Panc1 (cell line): ENCODE data around the gene TRIM66. TPM values are rescaled to one million over a fixed set of nuclear protein-coding genes. Genes with fewer than 3 reads are reported as not detected.

Experiments
- ATAC-seq: fragments of 200-7000 bp; cut with Tn5 transposase; 2 replicates; pipeline ENCODE4 v1.9.1; 2020; ENCODE audit warnings: mild to moderate bottlenecking, moderate library complexity
- BruUV-seq: library from RNA; stranded (reverse); fragments of 400-500 nt; replicated peaks from 2 replicates; lab custom pipeline; 2021; lab: Mats Ljungman, UMichigan
- CTCF ChIA-PET: fragments of 300-600 bp; sonication (Branson Sonifier 250); formaldehyde crosslinking; loops from one replicate; lab custom pipeline; 2022; ENCODE audit warnings: antibody characterized with exemption; lab: Charles Lee
- POLR2A ChIA-PET: fragments of 300-600 bp; sonication (Branson Sonifier 250); formaldehyde crosslinking; loops from one replicate; lab custom pipeline; 2022; ENCODE audit warnings: antibody characterized with exemption; lab: Charles Lee
- DNase-seq: peaks from one replicate; pipeline ENCODE4 v3.0.0-alpha.2; 2010; ENCODE audit warnings: low read depth, low spot score
- H3K27ac ChIP-seq: 2 replicates; pipeline ENCODE4 v1.5.1; 2011; ENCODE audit warnings: mild to moderate bottlenecking, low read length, inconsistent platforms
- H3K27me3 ChIP-seq: fragments of 200-500 bp; sonication (Bioruptor generic); 2 replicates; pipeline ENCODE4 v1.6.0; 2014; ENCODE audit warnings: low read length, inconsistent platforms; ENCODE audit not compliant: control insufficient read depth, insufficient read depth
- H3K36me3 ChIP-seq: fragments of 200-500 bp; sonication (Bioruptor generic); 2 replicates; pipeline ENCODE4 v1.5.1; 2014; ENCODE audit warnings: inconsistent platforms, mild to moderate bottlenecking, low read length, moderate library complexity; ENCODE audit not compliant: control insufficient read depth, insufficient read depth
- H3K4me1 ChIP-seq: 2 replicates; pipeline ENCODE4 v1.5.1; 2011; ENCODE audit warnings: inconsistent platforms, mild to moderate bottlenecking, low read length, moderate library complexity; ENCODE audit not compliant: control insufficient read depth, insufficient read depth
- H3K4me3 ChIP-seq, 2 experiments: 2 replicates each; pipeline ENCODE4 v1.5.1; 2011 to 2012; ENCODE audit warnings: low read depth in 2 of 2, low read length in 2 of 2, mild to moderate bottlenecking in 2 of 2, inconsistent platforms in 1 of 2, moderate library complexity in 1 of 2
- H3K9me3 ChIP-seq: fragments of 200-500 bp; sonication (Bioruptor generic); 2 replicates; pipeline ENCODE4 v1.5.1; 2014; ENCODE audit warnings: low read depth, mild to moderate bottlenecking, inconsistent platforms, low read length, moderate library complexity; ENCODE audit not compliant: control insufficient read depth, insufficient read depth
- POLR2AphosphoS5 ChIP-seq: IDR thresholded peaks from 2 replicates; pipeline ENCODE4 v1.6.1; 2012; ENCODE audit warnings: mild to moderate bottlenecking, low read depth, low read length, moderate library complexity
- SIN3A ChIP-seq: IDR thresholded peaks from 2 replicates; pipeline ENCODE4 v1.6.1; 2012; ENCODE audit warnings: low read depth, mild to moderate bottlenecking, low read length, moderate library complexity, borderline replicate concordance; ENCODE audit not compliant: insufficient read depth
- TCF7L2 ChIP-seq: IDR thresholded peaks from 2 replicates; pipeline ENCODE4 v1.6.1; 2011; ENCODE audit warnings: mild to moderate bottlenecking, low read depth, low read length, inconsistent platforms
- in situ Hi-C: cut with HindIII; loops from 2 replicates; pipeline ENCODE4 v1.10.0; 2016; ENCODE audit warnings: low sequenced_read_pairs, low pct_unique_long_range_greater_than_20kb
- intact Hi-C: fragments of 100-400 bp; cut with micrococcal nuclease; formaldehyde crosslinking; loops from one replicate; pipeline ENCODE4 v1.10.0; 2022; ENCODE audit not compliant: unreplicated experiment
- total RNA-seq: library from RNA; stranded (reverse); gene quantifications from one replicate; pipeline ENCODE4 v1.2.1, GENCODE V29; 2021; ENCODE audit not compliant: unreplicated experiment
- TF ChIP-seq, protein P1 (sequence below), 2 experiments: IDR thresholded peaks; 2 replicates each; pipeline ENCODE4 v1.6.1; 2011 to 2012; ENCODE audit warnings: low read depth in 2 of 2, control low read depth in 1 of 2, low read length in 1 of 2, mild to moderate bottlenecking in 1 of 2, moderate library complexity in 1 of 2; ENCODE audit not compliant: insufficient read depth in 1 of 2
- TF ChIP-seq, protein P2 (sequence below): fragments of 450-650 bp; IDR thresholded peaks from 2 replicates; pipeline ENCODE4 v1.5.1; 2017; ENCODE audit warnings: mild to moderate bottlenecking

TRIM66 gene
- total RNA-seq, 1 experiment from 2014 or later = 30.4 TPM

DNA sequence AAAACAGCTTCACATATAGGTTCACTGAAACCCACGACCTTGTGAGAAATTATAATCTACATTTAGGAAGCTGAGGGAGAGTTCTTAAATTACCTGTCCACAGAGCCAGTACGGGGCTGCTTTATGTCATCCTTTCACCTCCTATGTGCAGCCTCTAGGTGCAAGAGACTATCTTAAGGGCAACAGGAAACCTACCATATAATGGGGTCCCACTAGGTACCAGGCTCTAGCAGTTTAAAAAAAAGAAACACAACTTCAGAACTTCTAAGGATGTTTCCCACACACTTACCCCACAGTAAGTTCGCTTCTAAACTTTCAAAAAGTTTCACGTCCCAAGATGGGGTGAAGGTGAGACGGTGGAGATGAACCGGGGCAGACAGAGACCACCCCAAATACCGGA is 89.0 kb downstream of the TRIM66 start:
- TF ChIP-seq, protein P1, sequence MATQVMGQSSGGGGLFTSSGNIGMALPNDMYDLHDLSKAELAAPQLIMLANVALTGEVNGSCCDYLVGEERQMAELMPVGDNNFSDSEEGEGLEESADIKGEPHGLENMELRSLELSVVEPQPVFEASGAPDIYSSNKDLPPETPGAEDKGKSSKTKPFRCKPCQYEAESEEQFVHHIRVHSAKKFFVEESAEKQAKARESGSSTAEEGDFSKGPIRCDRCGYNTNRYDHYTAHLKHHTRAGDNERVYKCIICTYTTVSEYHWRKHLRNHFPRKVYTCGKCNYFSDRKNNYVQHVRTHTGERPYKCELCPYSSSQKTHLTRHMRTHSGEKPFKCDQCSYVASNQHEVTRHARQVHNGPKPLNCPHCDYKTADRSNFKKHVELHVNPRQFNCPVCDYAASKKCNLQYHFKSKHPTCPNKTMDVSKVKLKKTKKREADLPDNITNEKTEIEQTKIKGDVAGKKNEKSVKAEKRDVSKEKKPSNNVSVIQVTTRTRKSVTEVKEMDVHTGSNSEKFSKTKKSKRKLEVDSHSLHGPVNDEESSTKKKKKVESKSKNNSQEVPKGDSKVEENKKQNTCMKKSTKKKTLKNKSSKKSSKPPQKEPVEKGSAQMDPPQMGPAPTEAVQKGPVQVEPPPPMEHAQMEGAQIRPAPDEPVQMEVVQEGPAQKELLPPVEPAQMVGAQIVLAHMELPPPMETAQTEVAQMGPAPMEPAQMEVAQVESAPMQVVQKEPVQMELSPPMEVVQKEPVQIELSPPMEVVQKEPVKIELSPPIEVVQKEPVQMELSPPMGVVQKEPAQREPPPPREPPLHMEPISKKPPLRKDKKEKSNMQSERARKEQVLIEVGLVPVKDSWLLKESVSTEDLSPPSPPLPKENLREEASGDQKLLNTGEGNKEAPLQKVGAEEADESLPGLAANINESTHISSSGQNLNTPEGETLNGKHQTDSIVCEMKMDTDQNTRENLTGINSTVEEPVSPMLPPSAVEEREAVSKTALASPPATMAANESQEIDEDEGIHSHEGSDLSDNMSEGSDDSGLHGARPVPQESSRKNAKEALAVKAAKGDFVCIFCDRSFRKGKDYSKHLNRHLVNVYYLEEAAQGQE (IDR thresholded peaks at IDR 0.05; ENCODE audit: insufficient read depth in 1 of 2, low read depth in 2 of 2, low read length in 1 of 2) = no peak
- no peak for TF ChIP-seq TCF7L2
- TF ChIP-seq SIN3A = no peak
- TF ChIP-seq POLR2AphosphoS5 = no peak
- TF ChIP-seq, protein P2, sequence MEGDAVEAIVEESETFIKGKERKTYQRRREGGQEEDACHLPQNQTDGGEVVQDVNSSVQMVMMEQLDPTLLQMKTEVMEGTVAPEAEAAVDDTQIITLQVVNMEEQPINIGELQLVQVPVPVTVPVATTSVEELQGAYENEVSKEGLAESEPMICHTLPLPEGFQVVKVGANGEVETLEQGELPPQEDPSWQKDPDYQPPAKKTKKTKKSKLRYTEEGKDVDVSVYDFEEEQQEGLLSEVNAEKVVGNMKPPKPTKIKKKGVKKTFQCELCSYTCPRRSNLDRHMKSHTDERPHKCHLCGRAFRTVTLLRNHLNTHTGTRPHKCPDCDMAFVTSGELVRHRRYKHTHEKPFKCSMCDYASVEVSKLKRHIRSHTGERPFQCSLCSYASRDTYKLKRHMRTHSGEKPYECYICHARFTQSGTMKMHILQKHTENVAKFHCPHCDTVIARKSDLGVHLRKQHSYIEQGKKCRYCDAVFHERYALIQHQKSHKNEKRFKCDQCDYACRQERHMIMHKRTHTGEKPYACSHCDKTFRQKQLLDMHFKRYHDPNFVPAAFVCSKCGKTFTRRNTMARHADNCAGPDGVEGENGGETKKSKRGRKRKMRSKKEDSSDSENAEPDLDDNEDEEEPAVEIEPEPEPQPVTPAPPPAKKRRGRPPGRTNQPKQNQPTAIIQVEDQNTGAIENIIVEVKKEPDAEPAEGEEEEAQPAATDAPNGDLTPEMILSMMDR = no peak
- intact Hi-C loops = no loop called here
- ChIA-PET CTCF (no interaction called here), POLR2A (no interaction called here)
- H3K36me3 ChIP-seq = no peaks in the 10 kb centered on the region; the same call in 1 of the 2 replicates
- DNase-seq (no peak), ATAC-seq (peak; percentile 35; the same call in 1 of the 2 replicates)
- peaks cover 6% of the 10 kb centered on the region; the same call in 1 of the 2 replicates for H3K4me1 ChIP-seq
- in situ Hi-C loops = no loop called here
- peaks cover 56% of the 10 kb centered on the region for H3K27me3 ChIP-seq
- BruUV-seq = no TSS peak
- H3K9me3 ChIP-seq = no peaks in the 10 kb centered on the region
- peak overlapping the region; percentile 52 to 53 for H3K4me3 ChIP-seq
- H3K27ac ChIP-seq = no peak overlapping the region

DNA sequence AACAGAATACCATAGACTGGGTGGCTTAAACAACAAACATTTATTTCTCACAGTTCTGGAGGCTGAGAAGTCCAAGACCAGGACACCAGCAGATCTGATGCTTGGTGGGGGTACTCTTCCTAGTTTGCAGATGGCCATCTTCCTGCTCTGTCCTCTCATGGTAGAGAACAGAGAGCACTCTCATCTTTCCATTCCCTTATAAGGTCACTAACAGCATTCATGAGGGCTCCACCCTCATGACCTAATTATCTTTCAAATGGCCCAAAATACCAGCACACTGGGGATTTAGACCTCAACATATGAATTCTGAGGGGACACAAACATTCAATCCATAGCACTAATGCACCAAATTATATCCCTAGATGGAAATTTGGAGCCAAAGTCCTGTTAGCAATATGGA is 94.5 kb downstream of the TRIM66 start:
- in situ Hi-C loops = no loop called here
- H3K27ac ChIP-seq = no peak overlapping the region
- ChIA-PET CTCF (no interaction called here), POLR2A (no interaction called here)
- intact Hi-C loops = no loop called here
- DNase-seq (no peak), ATAC-seq (no peak)
- TF ChIP-seq, protein P2 = no peak
- no peak for TF ChIP-seq TCF7L2
- no peak for TF ChIP-seq POLR2AphosphoS5
- no peak for TF ChIP-seq SIN3A
- TF ChIP-seq, protein P1 (IDR thresholded peaks at IDR 0.05; ENCODE audit: insufficient read depth in 1 of 2, low read depth in 2 of 2, low read length in 1 of 2) = no peak
- H3K9me3 ChIP-seq = no peaks in the 10 kb centered on the region
- H3K27me3 ChIP-seq = peaks cover 20% of the 10 kb centered on the region
- H3K4me1 ChIP-seq = no peaks in the 10 kb centered on the region
- no peak overlapping the region for H3K4me3 ChIP-seq
- BruUV-seq = no TSS peak
- no peaks in the 10 kb centered on the region for H3K36me3 ChIP-seq
